ENCODE data around the gene ACSBG1.

- TF ChIP-seq CTCF (IDR thresholded peaks at IDR 0.05) (no peak), POLR2A (IDR thresholded peaks at IDR 0.05) (no peak)
Observed at GRCh38 chr15:78156653-78157052, 77.7 kb downstream of the ACSBG1 start.

All from ovary (tissue), 3 donors.